ENCODE results near the gene TAF11L13.

Gene TAF11L13

GRCh38 chr5:17679597-17680203 is 47.8 kb downstream of the TAF11L13 start:
- no peak for DNase-seq (ENCODE audit: low read depth)

DNA sequence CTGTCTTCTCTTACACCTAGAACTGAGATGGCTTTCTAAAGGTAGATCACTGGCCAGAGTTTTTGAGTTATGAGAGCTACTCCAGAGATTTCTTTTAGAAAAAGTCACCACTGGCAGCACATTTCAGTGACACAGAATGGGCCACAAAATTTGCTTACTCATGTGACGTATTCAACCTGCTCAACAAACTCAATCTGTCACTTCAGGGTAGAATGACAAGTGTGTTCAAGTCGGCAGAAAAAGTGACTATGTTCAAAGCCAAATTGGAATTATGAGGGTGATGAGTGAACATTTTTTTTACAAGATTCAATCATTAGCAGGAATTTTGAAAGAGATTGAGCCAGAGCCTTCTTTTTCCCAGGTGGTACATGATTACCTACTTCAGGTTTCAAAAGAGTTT is 48.8 kb downstream of the TAF11L13 start:
- no peak for DNase-seq (ENCODE audit: low read depth)
